Measurements from ENCODE around the gene HK1. TPM values are rescaled to one million over a fixed set of nuclear protein-coding genes. Genes with fewer than 3 reads are reported as not detected.
A peak's percentile ranks its signal among the peaks of the same experiment; 100 is the strongest.
"Not testable (repeated sequence)": the region's sequence is repeated elsewhere in the genome, so short reads cannot be mapped to it uniquely, and the experiment has no call there.

Gene HK1
- total RNA-seq, 2 donors from 2014 or later: 75.6 to 103 TPM

DNA sequence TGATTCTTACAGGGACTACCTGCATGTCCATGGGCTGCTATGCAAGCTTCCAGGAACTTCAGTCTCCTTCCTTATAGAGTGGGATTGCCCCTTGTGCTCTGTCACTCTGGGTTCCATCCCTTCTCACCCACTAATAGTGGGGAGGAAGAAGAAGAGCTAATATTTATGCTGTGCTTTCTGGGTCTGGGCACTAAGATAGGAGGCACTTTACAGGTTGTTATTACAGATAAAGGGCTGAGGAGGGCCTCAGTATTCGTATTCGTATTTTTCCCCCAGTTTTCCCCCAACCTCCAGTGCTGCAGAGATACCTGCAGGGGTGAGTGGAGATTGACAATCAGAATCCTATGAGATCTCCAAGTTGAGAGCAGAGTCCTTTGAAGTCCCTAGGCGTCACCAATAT lies 14.2 kb downstream of the HK1 start:
- intact Hi-C loops (cut with DNase I): no loop called here
- no peak for DNase-seq (ENCODE audit: low spot score)

DNA sequence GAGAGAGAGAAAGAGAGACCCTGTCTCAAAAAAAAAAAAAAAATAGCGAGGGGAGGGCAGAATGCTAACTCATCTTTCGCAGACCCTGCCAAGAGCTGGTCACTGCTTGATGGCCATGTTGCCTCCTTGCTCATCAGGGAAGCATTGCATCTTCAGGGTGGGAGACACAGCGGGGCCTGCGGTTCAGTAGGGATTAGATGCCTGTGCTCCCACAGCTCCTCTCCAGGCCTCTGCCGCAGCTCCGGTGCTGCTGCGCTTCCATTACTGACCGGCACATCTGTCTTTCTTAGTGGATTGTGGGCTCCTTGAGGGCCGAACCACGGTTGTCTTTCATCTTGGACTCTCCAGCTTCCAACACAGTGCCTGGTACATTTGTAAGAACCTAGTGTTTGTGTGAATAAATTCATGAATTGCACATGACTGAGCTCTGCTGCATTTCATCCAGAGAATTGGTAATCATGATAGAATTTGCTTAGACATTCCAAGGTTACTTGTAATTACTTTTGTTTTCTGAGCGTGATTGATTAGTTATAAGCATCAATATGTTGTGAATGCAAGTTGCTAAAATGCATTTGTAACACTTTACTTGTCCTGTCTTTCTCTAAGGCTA lies 16.8 kb downstream of the HK1 start:
- no peak for DNase-seq (ENCODE audit: low spot score)
- intact Hi-C loops (cut with DNase I): no loop called here

DNA sequence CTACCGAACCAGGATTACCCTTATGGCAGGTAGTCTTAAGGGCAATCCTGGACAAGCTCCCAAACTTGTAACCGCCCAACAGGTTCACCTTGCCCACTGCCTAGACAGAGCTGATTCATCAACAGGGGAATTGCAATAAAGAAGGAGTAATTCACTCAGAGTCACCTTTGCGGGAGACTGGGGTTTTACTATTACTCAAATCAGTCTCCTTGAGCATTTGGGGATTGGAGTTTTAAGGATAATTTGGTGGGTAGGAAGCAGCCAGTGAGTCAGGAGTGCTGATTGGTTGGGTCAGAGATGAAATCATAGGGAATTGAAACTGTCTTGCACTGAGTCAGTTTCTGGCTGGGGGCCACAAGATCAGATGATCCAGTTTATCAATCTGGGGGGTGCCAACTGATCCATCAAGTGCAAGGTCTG lies 25.3 kb downstream of the HK1 start:
- DNase-seq (ENCODE audit: low spot score): no peak
- intact Hi-C loops (cut with DNase I): no loop called here

DNA sequence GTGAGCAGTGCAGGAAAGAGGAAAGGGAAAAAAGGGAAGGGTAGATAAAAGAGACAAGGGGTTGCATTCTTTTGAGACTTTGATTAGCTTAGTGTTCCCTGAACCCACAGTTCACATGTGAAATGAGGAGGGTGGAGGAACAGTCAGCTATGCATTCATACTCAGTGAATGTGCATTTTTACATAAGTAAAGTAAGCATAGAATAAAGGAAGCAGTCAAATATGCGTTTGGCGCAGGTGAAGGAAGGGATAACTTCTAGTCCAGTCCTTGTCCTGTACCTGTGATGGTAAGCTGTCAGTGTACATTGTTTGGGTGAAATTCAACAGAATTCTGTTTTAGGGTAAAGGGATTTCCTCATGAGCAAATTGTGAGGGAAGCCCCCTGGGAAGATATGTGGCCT lies 28.1 kb downstream of the HK1 start:
- no peak for DNase-seq (ENCODE audit: low spot score)
- intact Hi-C loops (cut with DNase I): loop anchor here in 1 of 2 donors (1.0 kb wide), 1 partner anchor 24 kb away; no protein-coding TSS in a partner anchor

DNA sequence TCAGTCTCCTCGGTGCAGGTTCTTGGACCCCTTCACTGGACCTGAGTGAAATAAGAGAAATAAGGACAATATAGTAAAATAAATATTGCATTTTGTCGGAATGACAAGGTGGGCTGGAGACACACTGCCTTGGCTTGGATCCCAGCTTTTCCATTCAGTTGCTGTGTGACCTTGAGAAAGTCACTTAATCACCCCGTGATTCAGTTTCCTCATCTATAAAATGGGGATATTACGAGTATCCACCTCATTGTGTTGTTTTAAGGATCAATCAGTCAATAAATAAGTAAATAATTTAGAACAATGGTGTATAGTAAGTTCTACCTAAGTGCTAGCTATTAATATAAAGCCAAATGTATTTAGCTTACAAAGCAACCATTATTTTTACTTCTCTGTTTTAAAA lies 29.1 kb downstream of the HK1 start:
- intact Hi-C loops (cut with DNase I): no loop called here
- DNase-seq (ENCODE audit: low spot score): no peak

DNA sequence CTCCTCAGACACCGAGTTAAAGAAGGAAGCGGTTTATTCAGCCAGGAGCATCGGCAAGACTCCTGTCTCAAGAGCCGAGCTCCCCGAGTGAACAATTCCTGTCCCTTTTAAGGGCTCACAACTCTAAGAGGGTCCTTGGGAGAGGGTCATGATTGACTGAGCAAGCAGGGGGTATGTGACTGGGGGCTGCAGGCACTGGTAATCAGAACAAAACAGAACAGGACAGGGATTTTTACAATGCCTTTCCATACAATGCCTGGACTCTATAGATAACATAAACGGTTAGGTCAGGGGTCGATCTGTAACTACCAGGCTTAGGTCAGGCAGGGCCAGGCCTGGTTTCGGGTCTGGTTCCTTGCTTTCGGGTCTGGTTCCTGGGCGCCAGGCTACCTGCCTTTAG lies 30.0 kb downstream of the HK1 start:
- DNase-seq (ENCODE audit: low spot score); intact Hi-C loops (cut with DNase I): not testable (repeated sequence)

DNA sequence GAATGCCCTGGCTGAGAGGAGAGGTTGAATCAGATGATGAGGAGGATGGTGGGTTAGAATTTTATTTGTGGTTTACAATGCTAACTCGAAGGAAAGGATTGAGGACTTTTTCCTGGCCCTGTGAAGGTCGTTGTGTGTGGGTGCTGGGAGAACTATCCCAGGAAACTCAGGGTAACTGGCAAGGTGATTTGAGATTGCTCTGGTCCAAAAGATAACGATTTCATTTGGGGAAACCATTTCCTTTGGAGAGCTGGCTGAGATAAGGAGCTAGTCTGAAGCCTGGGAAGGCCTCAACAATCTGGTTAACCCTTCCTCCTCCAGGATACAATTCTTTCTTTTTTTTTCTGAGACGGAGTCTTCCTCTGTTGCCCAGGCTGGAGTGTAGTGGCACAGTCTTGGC lies 33.0 kb downstream of the HK1 start:
- intact Hi-C loops (cut with DNase I): no loop called here
- no peak for DNase-seq (ENCODE audit: low spot score)

DNA sequence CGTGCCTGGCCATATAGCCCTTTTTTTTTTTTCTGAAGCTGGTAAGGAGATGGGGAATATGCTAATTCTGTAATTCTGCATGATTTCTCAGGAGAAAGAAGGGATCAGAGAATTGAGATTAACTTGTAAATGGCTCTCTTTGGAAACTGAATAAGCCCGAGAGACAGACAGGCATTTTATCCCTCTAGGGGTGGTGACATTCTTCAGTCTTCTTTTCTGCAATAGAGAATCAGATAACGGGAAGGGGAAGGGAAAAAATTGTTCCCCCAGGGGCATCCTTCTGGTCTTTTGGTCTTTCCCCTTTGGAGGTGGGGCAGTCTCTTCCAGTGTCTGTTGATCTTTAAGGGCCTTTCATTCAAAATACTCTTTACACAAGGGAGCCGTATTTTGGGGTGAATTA lies 34.2 kb downstream of the HK1 start:
- no peak for DNase-seq (ENCODE audit: low spot score)
- intact Hi-C loops (cut with DNase I): no loop called here

DNA sequence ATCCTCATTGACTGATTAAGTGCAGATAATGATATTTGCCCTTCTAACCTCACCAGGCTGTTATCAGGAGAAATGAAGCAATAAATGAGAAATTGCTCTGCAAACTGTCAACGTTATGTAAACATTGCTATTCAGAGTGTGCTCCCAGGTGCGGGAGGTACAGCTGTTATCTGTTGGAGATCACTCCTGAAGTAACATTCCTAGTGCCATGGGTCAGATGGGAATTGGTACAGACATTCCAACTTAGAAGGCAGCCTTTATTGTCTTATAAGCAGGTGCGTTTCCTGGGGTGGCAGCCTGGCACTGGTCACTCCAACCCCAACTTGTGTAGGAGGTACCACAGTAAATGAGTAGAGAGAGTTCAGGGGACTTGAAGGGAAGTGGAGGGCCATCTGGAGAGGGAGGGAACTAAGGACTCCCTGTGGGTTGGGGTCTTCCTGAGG lies 36.8 kb downstream of the HK1 start:
- intact Hi-C loops (cut with DNase I): no loop called here
- DNase-seq (ENCODE audit: low spot score): no peak

DNA sequence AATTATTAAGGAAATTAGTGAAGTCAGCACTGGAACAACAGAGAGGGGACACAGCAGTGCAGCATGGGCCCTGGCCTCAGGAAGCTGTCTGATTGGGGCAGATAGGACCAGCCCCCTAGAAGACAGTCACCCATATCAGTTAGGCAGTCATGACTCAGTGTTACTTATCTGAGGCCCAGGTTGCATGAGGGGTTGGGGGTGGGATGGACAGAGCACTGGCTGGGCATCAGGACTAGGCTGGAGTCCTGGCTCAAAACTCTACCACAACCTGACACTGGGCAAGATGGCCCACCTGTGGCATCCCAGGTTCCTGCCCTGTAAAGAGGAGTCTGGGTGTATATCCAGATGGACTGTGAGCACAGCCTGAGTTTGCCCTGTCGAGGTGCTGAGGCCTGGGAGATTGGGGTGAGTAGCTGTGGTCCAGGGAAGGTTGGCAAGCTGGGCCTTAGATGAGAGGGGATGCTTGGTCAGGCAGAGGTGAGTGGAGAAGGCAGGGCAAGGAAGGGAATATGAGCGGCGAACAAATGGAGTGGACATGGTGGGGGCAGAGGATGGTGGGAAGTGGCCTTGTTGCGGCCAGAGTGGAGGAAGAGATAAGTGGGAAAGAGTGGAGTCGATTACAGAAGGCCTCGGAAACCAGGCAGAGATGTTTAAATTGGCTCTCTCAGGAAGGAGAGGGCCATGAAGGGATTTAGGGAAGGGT lies 37.5 kb downstream of the HK1 start:
- intact Hi-C loops (cut with DNase I): no loop called here
- no peak for DNase-seq (ENCODE audit: low spot score)

DNA sequence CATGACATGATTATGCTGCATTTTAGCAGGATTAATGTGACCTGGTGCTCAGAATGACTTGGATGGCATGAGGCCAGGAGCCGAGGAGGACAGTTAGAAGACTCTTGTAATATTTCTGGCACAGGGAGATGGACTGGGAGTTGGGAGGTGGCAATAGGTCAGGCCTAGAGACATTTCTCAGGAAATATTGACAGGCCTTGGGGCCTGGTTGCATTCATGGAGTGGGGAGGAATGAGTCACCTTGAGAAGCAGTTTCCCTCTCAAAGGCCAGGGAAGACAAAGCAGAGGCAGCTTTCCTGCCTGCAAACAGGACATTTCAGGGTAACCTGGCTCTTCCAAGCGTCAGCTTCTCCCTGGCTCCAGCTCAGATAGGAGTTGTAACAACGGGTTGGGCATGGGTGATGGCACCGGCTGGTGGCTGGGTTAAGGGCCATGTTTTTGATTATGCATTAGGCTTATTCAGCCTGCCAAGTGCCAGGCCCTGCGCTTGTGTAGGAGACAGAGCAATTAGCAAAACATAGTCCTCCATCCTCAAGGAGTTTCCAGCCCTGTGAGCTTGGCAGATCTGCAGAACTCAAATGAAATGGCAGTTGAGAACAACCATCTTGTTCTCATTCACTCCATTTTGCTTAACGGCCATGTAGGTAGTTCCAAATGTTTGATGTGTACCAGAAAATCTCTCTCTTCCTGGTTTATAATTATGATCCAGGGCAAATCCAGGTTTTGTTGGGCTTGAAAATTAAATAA lies 38.2 kb downstream of the HK1 start:
- intact Hi-C loops (cut with DNase I): no loop called here
- no peak for DNase-seq (ENCODE audit: low spot score)

DNA sequence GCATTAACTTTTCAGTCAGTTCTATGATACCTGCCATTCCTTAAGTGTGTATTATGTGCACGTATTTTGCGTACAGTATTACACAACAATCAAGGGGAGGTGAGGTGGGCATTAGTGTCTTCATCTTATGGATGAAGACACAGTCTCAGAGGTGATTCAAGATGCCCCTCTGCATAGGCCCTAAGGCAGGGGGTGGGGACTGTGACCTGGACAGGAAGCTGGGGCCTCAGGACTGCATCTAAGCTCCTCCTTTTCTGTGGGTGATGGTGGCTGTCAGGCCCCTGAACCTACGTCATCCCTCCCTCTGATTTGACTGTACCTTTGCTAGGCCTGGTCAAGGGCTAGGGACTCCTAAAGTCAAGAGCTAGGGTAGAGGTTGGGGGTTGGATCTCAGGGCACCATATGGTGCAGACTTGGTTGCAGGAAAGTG lies 38.9 kb downstream of the HK1 start:
- intact Hi-C loops (cut with DNase I): no loop called here
- no peak for DNase-seq (ENCODE audit: low spot score)

DNA sequence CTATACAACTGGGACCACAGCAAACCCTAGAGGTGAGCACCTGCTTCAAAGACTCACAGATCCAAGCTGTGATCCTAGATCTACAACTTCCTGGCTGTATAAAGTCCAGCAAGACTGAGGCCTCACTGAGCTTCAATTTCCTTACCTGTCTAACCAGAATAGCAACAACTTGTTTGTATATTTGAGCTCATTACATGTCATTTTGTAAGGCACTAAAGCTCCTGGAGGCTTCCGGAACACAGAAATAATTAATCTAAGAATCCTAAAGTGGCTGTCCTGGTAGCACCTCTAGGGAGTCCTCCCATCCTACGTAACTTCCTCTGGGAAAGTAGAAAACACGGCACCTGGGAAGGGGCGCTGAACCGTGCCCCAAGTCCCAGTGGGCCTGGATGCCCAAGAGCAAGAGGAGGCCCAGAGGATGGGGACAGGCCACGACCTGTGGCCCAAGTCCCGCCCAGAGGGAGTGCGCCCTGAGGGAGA lies 39.4 kb downstream of the HK1 start:
- DNase-seq (ENCODE audit: low spot score): no peak
- intact Hi-C loops (cut with DNase I): no loop called here

DNA sequence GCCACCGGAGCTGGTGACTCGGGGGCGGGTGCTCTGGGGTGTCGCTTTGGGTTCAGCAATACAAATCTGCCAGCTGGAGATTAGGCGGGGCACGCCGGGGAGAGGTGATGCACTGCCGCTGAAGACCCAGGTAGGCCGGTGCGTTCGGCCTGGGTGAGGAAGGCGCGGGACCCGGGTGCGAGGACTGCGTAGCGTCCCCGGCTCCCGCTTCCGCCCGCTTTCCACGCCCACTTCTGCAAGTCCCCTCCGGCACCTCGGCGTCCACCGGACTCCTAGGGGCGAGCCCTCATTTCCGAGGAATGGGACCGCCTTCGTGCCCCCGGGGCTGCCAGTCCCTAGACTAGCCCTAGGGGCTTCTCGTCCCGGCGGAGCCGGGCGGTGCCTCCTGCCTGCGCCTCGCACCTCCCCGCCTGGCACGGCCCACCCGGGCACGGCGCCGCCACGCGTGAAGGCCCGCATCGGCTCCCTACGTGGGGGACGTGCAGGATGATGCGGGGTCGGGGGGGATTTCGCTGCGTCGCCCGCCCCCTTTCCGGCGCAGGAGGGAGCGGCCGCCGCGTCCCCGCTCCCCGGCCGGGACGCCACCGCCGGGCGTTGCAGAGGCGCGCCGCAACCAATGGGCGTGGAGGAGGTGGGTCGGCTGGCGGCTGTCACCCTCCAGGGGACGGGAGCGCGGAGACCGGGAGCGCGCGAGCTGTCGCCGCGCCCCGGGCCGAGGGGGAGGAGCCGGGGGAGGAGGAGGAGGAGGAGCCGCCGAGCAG lies 40.0 kb downstream of the HK1 start:
- DNase-seq (ENCODE audit: low spot score): peak; percentile 97
- intact Hi-C loops (cut with DNase I): no loop called here

DNA sequence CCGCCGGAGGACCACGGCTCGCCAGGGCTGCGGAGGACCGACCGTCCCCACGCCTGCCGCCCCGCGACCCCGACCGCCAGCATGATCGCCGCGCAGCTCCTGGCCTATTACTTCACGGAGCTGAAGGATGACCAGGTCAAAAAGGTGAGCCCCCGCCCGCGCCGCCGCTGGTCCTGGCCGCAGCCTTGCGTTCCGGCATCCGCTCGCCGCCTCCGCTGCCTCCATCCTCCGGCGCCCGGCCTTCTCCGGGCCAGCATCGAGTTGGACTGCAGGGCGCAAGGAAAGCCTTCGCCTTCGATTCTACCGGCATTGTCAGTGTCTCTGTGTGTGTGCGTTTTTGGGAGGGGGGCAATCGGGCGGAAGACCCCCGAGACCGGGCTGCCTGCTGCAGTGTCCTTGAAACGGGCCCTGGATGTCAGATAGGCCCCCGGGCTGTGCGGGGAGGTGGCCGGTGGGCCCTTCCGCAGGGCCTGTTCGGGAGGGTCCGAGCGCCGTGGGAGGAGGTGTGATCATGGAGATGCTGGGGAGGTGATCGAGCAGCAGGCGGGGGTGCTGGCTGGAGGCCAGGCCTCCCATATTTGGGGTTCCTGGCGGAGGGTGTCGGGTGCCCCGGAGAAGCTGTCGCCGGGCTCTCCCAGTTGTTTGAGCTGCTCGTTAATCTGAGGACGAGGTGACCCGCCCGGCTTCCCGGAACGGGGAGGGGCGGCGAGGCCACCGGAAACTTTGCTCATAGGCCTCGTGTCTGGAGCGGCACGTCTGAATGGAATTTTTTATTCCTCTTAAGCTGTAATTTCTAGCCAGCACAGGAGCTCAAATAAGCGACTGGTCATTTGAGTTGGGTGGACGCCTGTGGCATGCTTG lies 40.8 kb downstream of the HK1 start:
- intact Hi-C loops (cut with DNase I): no loop called here

DNA sequence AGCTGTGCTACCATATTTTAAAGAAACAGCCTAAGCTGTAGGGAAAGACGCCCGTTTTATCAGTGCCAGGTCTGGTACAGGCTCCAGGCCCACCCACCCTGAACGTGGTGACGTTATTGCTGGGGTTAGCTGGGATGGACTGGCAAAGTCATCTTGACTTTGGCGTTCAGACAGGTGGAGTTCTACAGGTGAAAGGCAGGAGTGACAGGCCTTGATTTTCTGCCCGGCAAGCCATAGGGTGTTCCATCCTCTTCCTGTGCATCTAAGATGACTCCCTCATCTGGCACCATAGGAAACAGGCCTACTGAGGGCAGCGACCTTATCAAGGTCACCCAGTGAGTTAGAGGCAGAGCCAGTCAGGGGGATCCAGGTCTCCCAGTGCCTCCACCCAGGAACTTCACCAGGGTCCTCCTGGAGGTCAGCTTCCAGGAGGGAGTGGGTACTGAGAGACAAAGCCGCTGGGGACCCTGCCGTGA lies 41.6 kb downstream of the HK1 start:
- DNase-seq (ENCODE audit: low spot score): no peak
- intact Hi-C loops (cut with DNase I): loop anchor here in 1 of 2 donors (5.0 kb wide), 1 partner anchor 37 kb away; no protein-coding TSS in a partner anchor

More for the DNA sequence above, 40.8 kb downstream of the HK1 start:
- DNase-seq (ENCODE audit: low spot score): peak; percentile 97

DNA sequence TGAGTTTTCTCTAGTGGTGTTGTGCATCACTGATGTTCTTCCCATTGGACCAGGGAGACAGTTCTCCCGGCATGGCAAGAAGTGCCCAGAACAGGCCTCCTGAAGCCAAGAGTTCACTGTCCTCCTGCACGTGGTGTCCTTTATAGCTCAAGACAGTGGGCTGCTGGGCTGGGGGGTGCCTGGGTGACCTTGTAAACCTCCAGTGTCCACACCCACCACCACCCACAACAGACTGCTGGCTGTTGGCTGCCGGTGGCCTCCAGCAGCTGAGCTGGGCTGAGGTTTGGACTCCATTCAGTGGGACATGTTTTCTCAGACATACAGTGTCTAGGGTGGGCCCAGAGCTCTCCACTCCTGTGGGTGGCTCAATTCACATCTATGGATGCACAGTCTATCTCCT lies 42.2 kb downstream of the HK1 start:
- no peak for DNase-seq (ENCODE audit: low spot score)
- intact Hi-C loops (cut with DNase I): loop anchor here in 1 of 2 donors (5.0 kb wide), 1 partner anchor 37 kb away; no protein-coding TSS in a partner anchor

DNA sequence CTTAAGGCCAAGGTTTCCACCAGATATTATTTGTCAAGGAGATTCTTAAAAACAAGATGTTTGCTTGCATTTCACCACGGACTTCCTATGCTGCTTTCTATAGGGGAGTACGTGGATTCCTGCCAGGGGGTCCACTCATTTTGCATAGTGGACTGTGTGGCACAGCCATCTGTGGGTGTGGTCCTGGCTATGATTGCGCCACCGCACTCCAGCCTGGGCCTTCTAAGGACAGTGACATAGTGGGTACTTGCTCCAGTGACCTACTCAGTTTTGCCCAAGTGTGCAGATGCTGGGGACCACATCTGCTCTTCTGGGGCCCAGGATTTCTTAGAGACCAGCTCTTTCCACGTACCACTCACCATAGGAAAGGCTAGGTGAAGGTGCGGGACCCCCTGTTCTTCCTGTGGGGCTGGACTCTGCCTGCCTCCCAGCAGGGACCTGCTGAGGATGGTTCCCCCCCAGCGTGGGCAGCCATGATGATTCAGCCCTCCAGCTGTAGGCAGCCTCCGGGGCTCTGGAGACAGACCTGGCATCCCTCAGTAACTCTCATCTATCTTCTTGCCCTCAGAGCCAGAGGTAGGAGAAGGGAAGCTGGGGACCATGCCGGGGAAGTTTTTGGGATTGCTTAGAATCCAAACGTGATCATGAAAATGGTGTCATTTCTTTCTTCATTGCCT lies 42.9 kb downstream of the HK1 start:
- intact Hi-C loops (cut with DNase I): loop anchor here in 1 of 2 donors (5.0 kb wide), 1 partner anchor 36 kb away; no protein-coding TSS in a partner anchor
- no peak for DNase-seq (ENCODE audit: low spot score)
